AG04450 (cell line): Measurements from ENCODE around the gene GRIN2C. TPM values are rescaled to one million over a fixed set of nuclear protein-coding genes. Genes with fewer than 3 reads are reported as not detected.

Source experiments
- CTCF ChIA-PET: fragments of 300-600, 350-600 bp; formaldehyde crosslinking; extraction: SDS; loops from one replicate; lab custom pipeline; 2022; ENCODE audit warnings: antibody characterized with exemption, inconsistent platforms; lab: Charles Lee
- POLR2A ChIA-PET: fragments of 350-600 bp; formaldehyde crosslinking; extraction: SDS; loops from one replicate; lab custom pipeline; 2021; ENCODE audit warnings: antibody characterized with exemption, inconsistent platforms; lab: Yijun Ruan, JAX
- DNase-seq: peaks from one replicate; pipeline ENCODE4 v3.0.0-alpha.2; 2011; ENCODE audit warnings: low read depth, low spot score
- H3K27ac ChIP-seq: one replicate; pipeline ENCODE4 v1.5.1; 2012; ENCODE audit warnings: low read depth, low read length, control low read depth
- H3K27me3 ChIP-seq: one replicate; pipeline ENCODE4 v1.6.0; 2012; ENCODE audit warnings: low read length; ENCODE audit not compliant: control insufficient read depth, insufficient read depth
- H3K4me3 ChIP-seq: 2 replicates; pipeline ENCODE4 v1.5.1; 2011; ENCODE audit warnings: mild to moderate bottlenecking, low read depth, low read length, control low read depth
- H3K9me3 ChIP-seq: 2 replicates; pipeline ENCODE4 v1.5.1; 2012; ENCODE audit warnings: low read length; ENCODE audit not compliant: control insufficient read depth, insufficient read depth
- CTCF ChIP-seq: IDR thresholded peaks from 2 replicates; pipeline ENCODE4 v1.5.1; 2011; ENCODE audit warnings: low read depth, low read length, control low read depth, inconsistent platforms
- polyA plus RNA-seq: library from polyadenylated mRNA; depleted of rRNA; stranded (reverse); fragments of >200 nt; gene quantifications from 2 replicates; pipeline ENCODE4 v1.2.3, GENCODE V29; 2011

Gene GRIN2C
- polyA plus RNA-seq, 1 experiment = not detected

GRCh38 chr17:74860872-74861661 is 1.4 kb upstream of the GRIN2C start:
- CTCF ChIA-PET = interaction anchor here (0.7 to 8.5 kb wide), 11 partner anchors 8 to 1606 kb away, joined by 3 to 198 read pairs (median 5); partner anchors contain the start of gene NAT9
- Histone ChIP-seq H3K4me3 (no peak overlapping the region), H3K27me3 (peaks cover 40% of the 10 kb centered on the region), H3K27ac (no peak overlapping the region), H3K9me3 (no peaks in the 10 kb centered on the region; the same call in 1 of the 2 replicates)
- POLR2A ChIA-PET = interaction anchor here (0.6 to 1.7 kb wide), 3 partner anchors 9 to 18 kb away, joined by 3 to 11 read pairs (median 7); partner anchors contain the start of gene FDXR
- no peak for TF ChIP-seq CTCF
- DNase-seq = no peak

DNA sequence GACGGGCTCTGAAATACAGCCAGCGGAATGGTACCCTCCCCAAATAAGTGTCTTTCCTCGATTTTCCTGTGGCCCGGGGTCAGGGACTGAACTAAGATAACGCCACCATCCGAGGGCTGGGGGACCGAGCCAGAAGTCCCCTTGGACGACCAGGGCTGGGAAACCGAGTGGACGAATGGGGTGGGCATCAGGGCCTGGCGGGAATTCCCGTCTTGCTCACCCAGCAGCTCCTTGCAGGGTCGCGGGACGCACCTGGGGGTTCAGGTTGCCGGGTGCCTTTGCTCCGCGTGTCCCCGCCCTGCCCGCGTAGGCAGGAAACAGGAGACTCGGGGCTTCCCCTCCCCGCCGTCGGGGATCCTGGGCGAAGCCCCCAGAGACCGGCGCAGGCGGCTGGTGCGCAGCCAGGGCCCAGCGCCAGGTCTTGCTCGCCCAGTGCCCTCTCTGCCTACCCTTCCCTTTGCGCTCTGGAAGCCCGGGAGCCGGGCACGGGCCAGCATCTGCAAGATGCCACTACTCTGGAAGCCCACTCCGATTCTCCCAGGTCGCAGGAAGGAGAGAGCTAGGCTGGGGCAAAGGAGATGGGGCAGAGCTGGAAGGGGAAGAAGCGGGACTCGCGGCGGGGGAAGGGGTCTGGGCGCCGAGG is 665 bp upstream of the GRIN2C start:
- Histone ChIP-seq H3K27ac (no peak overlapping the region), H3K9me3 (no peaks in the 10 kb centered on the region; the same call in 1 of the 2 replicates), H3K27me3 (peaks cover 46% of the 10 kb centered on the region), H3K4me3 (no peak overlapping the region)
- POLR2A ChIA-PET = no interaction called here
- CTCF ChIA-PET = interaction anchor here (0.7 to 8.5 kb wide), 8 partner anchors 17 to 1606 kb away, joined by 3 to 198 read pairs (median 4); no protein-coding TSS in a partner anchor
- DNase-seq = no peak
- TF ChIP-seq CTCF = no peak

DNA sequence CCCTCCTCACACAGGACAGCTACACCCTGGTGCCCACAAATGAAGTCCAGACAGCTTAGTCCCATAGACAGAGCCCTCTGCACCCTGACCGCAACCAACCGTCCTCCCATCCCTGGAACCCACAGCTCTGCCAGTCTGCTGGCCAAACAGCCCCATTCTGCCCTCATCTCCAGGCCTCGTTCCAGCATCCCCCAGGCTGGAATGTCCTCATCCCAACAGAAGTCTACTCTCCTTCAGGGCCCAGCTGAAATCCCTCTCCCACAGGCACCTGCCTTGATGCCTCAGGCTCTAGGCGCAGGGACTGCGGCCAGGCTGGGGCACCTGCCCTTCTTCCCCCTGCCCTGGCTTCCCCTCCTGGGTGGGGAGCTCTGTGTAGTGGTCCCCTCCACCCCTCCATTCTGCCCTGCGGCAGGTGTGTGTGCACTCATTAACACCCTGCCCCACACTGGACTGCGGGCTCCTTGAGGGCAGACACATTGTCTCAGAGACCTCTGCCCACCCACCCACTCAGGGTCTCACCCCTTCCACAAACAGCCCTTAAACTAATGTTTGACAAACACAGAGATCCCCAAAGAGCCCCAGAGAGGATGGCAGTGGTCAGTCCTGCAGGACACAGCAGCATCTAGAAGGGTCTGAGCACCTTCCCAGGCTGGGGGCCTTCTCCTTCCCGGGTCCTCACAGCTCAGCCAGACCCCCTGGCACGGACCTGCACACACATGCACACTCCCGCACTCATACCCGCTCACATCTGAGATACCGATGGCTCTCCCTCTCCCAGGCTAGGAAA is 820 bp downstream of the GRIN2C start:
- ChIA-PET CTCF (interaction anchor here (0.8 to 5.4 kb wide), 6 partner anchors 16 to 202 kb away, joined by 3 to 41 read pairs (median 6); no protein-coding TSS in a partner anchor), POLR2A (interaction anchor here (2.6 kb wide), 1 partner anchor 14 kb away, joined by 8 read pairs; the partner anchor contains the start of gene FDXR)
- Histone ChIP-seq H3K27me3 (peaks cover 59% of the 10 kb centered on the region), H3K27ac (no peak overlapping the region), H3K9me3 (no peaks in the 10 kb centered on the region; the same call in 1 of the 2 replicates), H3K4me3 (no peak overlapping the region)
- TF ChIP-seq CTCF = no peak
- DNase-seq = no peak

- POLR2A ChIA-PET = interaction anchor here (2.6 kb wide), 1 partner anchor 16 kb away, joined by 8 read pairs; the partner anchor contains the start of gene FDXR
- TF ChIP-seq CTCF = no peak
- CTCF ChIA-PET = interaction anchor here (1.3 to 5.4 kb wide), 4 partner anchors 8 to 113 kb away, joined by 4 to 41 read pairs (median 8); no protein-coding TSS in a partner anchor
- Histone ChIP-seq H3K4me3 (no peak overlapping the region), H3K9me3 (no peaks in the 10 kb centered on the region; the same call in 1 of the 2 replicates), H3K27me3 (peaks cover 75% of the 10 kb centered on the region), H3K27ac (no peak overlapping the region)
- no peak for DNase-seq
Observed at GRCh38 chr17:74857191-74857590, 2.5 kb downstream of the GRIN2C start.
